Measurements from ENCODE around the gene SMURF1.

SMURF1 gene

GRCh38 chr7:99035723-99036545 lies 108.0 kb downstream of the SMURF1 start:
- in situ Hi-C loops (cut with MboI; ENCODE audit: low pct_unique_long_range_greater_than_20kb, low sequenced_read_pairs, unreplicated experiment) = no loop called here
- TF ChIP-seq, protein P1, sequence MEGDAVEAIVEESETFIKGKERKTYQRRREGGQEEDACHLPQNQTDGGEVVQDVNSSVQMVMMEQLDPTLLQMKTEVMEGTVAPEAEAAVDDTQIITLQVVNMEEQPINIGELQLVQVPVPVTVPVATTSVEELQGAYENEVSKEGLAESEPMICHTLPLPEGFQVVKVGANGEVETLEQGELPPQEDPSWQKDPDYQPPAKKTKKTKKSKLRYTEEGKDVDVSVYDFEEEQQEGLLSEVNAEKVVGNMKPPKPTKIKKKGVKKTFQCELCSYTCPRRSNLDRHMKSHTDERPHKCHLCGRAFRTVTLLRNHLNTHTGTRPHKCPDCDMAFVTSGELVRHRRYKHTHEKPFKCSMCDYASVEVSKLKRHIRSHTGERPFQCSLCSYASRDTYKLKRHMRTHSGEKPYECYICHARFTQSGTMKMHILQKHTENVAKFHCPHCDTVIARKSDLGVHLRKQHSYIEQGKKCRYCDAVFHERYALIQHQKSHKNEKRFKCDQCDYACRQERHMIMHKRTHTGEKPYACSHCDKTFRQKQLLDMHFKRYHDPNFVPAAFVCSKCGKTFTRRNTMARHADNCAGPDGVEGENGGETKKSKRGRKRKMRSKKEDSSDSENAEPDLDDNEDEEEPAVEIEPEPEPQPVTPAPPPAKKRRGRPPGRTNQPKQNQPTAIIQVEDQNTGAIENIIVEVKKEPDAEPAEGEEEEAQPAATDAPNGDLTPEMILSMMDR (IDR thresholded peaks at IDR 0.05; ENCODE audit: extremely low read depth, insufficient read depth, missing control alignments) = no peak
- DNase-seq (ENCODE audit: low spot score) = no peak

- in situ Hi-C loops (cut with MboI; ENCODE audit: low pct_unique_long_range_greater_than_20kb, low sequenced_read_pairs, unreplicated experiment) = no loop called here
- TF ChIP-seq, protein P1 (IDR thresholded peaks at IDR 0.05; ENCODE audit: extremely low read depth, insufficient read depth, missing control alignments) = no peak
- no peak for DNase-seq (ENCODE audit: low spot score)
Observed at GRCh38 chr7:99034932-99035722, 108.8 kb downstream of the SMURF1 start.

DNA sequence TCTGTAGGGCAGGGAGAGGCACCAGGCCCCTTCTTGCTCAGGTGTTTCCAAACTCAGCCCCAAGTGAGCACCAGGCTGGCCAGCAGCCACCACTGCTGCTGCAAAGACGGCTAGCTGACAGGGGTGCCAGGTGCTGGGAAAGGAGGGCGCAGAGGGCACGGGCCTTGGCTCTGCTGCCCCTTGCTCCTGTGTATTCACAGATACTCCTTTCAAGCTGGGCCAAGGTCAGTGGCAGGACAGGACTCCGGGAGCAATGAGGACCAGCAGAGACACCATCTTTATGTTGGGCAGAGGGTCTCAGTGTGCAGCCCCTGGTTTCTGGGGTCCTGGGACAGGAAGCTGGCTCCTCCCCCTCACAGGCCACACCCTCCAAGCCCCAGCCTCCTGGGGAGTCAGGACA lies 110.1 kb downstream of the SMURF1 start:
- TF ChIP-seq, protein P1 (IDR thresholded peaks at IDR 0.05; ENCODE audit: extremely low read depth, insufficient read depth, missing control alignments) = no peak
- in situ Hi-C loops (cut with MboI; ENCODE audit: low pct_unique_long_range_greater_than_20kb, low sequenced_read_pairs, unreplicated experiment) = no loop called here
- DNase-seq (ENCODE audit: low spot score) = no peak

DNA sequence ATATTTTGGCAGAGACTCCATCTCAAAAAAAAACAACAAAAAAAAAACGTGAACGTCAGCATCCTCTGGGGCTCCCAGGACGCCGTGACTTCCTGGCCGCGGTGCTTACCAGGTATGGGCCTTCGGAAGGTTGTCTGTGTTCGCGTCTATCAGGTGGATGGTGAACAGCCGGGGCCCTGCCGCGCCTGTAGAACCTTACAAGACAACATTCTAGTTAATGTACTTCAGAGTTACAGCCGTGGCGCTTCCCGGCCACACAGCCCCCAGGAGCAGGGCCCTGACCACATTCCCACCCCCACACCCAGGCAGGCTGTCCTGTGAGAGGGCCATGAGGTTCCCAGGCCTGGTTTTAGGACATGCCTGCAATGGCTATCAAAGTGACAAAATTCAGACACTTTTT lies 111.0 kb downstream of the SMURF1 start:
- TF ChIP-seq, protein P1 (IDR thresholded peaks at IDR 0.05; ENCODE audit: extremely low read depth, insufficient read depth, missing control alignments) = no peak
- no peak for DNase-seq (ENCODE audit: low spot score)
- in situ Hi-C loops (cut with MboI; ENCODE audit: low pct_unique_long_range_greater_than_20kb, low sequenced_read_pairs, unreplicated experiment) = no loop called here

DNA sequence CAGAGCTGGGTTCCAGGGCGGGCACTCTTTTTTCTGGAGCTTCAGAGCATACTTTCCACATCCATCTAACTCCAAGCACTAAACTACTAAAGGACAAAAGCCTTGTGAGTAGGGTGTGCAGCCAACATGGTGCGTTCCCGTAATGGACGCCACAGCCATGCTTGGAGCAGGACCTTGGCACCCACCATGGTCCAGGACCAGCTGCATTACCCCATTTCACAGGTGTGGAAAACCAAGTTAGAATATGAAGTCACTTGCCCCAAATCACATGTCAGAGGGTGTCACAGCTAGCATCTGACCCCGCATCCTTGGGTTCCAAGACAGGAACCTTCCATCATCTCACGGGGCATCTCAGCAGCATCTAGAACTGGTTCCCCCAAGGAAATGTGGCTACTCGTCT lies 112.4 kb downstream of the SMURF1 start:
- TF ChIP-seq, protein P1 (IDR thresholded peaks at IDR 0.05; ENCODE audit: extremely low read depth, insufficient read depth, missing control alignments) = no peak
- in situ Hi-C loops (cut with MboI; ENCODE audit: low pct_unique_long_range_greater_than_20kb, low sequenced_read_pairs, unreplicated experiment) = no loop called here
- no peak for DNase-seq (ENCODE audit: low spot score)

GRCh38 chr7:99030951-99031350 lies 113.0 kb downstream of the SMURF1 start:
- TF ChIP-seq, protein P1 (IDR thresholded peaks at IDR 0.05; ENCODE audit: extremely low read depth, insufficient read depth, missing control alignments) = no peak
- in situ Hi-C loops (cut with MboI; ENCODE audit: low pct_unique_long_range_greater_than_20kb, low sequenced_read_pairs, unreplicated experiment) = no loop called here
- DNase-seq (ENCODE audit: low spot score) = no peak
